Stomach (tissue), 9 donors: ENCODE measurements around the gene NCKAP5. TPM values are rescaled to one million over a fixed set of nuclear protein-coding genes. Genes with fewer than 3 reads are reported as not detected.

Experiments used
- DNase-seq, 2 donors: peaks; one replicate each; pipeline versions ENCODE4 v3.0.0 to v3.0.0-alpha.2; 2013 to 2019
- H3K27ac ChIP-seq, 5 donors: fragments of 200-600 bp in 4 of 5; sonication (generic) in 4 of 5; one replicate each; pipeline ENCODE4 v1.5.1; 2013 to 2019; ENCODE audit warnings: mild to moderate bottlenecking in 1 of 5, moderate library complexity in 1 of 5
- H3K27me3 ChIP-seq, 3 donors: fragments of 200-600 bp; sonication (generic); one replicate each; pipeline ENCODE4 v1.5.1; 2017 to 2019; ENCODE audit warnings: mixed run types in 1 of 3
- H3K36me3 ChIP-seq, 4 donors: fragments of 200-600 bp; sonication (generic); 1 replicate in 3 of 4; 2 replicates in 1 of 4; pipeline ENCODE4 v1.5.1; 2016 to 2019
- H3K4me1 ChIP-seq, 4 donors: fragments of 200-600 bp; sonication (generic); one replicate each; pipeline ENCODE4 v1.5.1; 2016 to 2019
- H3K4me3 ChIP-seq, 4 donors: fragments of 200-600 bp; sonication (generic) in 3 of 4; one replicate each; pipeline ENCODE4 v1.5.1; 2016 to 2019; ENCODE audit warnings: mild to moderate bottlenecking in 1 of 4
- H3K9me3 ChIP-seq, 4 donors: fragments of 200-600 bp; sonication (generic); one replicate each; pipeline ENCODE4 v1.5.1; 2016 to 2019
- CTCF ChIP-seq, 7 experiments: fragments of 450-650 bp in 4 of 7; fragments of 200-600 bp in 3 of 7; sonication (generic) in 3 of 7; IDR thresholded peaks; one replicate each; pipeline ENCODE4 v1.5.1; 2016 to 2019; ENCODE audit warnings: antibody characterized with exemption in 7 of 7, control low read depth in 2 of 7, mild to moderate bottlenecking in 1 of 7
- EP300 ChIP-seq: sonication (generic); formaldehyde crosslinking; IDR thresholded peaks from one replicate; pipeline ENCODE4 v1.6.1; 2017; ENCODE audit warnings: antibody characterized with exemption
- POLR2A ChIP-seq, 4 donors: fragments of 450-650 bp; IDR thresholded peaks; one replicate each; pipeline ENCODE4 v1.6.1; 2016; ENCODE audit warnings: antibody characterized with exemption in 4 of 4, control low read depth in 2 of 4, mild to moderate bottlenecking in 1 of 4, moderate library complexity in 1 of 4
- POLR2AphosphoS5 ChIP-seq, 3 donors: sonication (generic); formaldehyde crosslinking; IDR thresholded peaks; one replicate each; pipeline ENCODE4 v1.6.1; 2016; ENCODE audit warnings: antibody characterized with exemption in 3 of 3
- WGBS, 5 donors: extraction: QIAGEN DNeasy Blood & Tissue Kit in 3 of 5; methylation state at CpG; one replicate each; pipeline versions ENCODE4 v1.1.5 to v1.1.7; 2013 to 2018; 5-methylcytosine and 5-hydroxymethylcytosine counted together
- intact Hi-C: fragments of 100-400 bp; cut with DNase I; formaldehyde crosslinking; loops from one replicate; pipeline ENCODE4 v1.15.1; 2023; ENCODE audit warnings: low total_unique reads
- polyA plus RNA-seq, 3 donors: library from polyadenylated mRNA; stranded (reverse); fragments of 200-250 nt; gene quantifications; one replicate each; pipeline ENCODE4 v1.2.3, GENCODE V29; 2013
- total RNA-seq, 5 donors: library from RNA; depleted of rRNA; stranded (reverse); fragments of >200 nt; gene quantifications; one replicate each; pipeline versions ENCODE4 v1.1.0 to v1.2.3, GENCODE V29; 2014 to 2016
- donor health status: healthy with polysubstance abuse.
- donor health status: Bipolar disorder and iron deficiency.
- donor health status: healthy.

The NCKAP5 gene
- total and polyA plus RNA-seq, 8 donors: 0.58 to 8.0 (median 1.6) TPM; not detected in 1

DNA sequence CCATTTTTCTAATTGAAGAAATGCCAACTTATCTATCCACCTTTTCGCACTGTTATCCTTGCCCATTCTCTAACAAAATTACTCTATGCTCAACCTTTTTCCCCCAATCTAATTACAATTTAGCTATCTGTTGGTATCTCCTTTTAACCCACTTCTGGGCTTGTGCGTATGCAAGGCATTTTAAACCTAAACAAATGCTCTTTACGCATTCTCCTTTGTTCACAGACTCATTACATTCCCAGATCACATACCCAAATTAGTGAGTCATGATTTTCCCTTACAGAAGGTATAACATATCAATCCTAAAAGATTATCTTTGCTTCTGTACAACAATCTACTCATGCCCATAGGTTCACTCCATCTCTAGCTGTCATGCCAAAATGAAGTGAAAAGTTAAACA, 826.5 kb downstream of the NCKAP5 start:
- Histone ChIP-seq H3K27me3 (no peaks in the 10 kb centered on the region), H3K36me3 (no peaks in the 10 kb centered on the region), H3K4me1 (no peaks in the 10 kb centered on the region), H3K27ac (no peak overlapping the region), H3K9me3 (no peaks in the 10 kb centered on the region), H3K4me3 (no peak overlapping the region)
- TF ChIP-seq CTCF (IDR thresholded peaks at IDR 0.05) (no peak), EP300 (no peak), POLR2A (IDR thresholded peaks at IDR 0.05) (no peak), POLR2AphosphoS5 (IDR thresholded peaks at IDR 0.05) (no peak)
- intact Hi-C loops: no loop called here
- DNase-seq: no peak
- WGBS, 5 donors: 89 to 97% (median 92%) methylated on average over 3 of the region's 3 CpGs

DNA sequence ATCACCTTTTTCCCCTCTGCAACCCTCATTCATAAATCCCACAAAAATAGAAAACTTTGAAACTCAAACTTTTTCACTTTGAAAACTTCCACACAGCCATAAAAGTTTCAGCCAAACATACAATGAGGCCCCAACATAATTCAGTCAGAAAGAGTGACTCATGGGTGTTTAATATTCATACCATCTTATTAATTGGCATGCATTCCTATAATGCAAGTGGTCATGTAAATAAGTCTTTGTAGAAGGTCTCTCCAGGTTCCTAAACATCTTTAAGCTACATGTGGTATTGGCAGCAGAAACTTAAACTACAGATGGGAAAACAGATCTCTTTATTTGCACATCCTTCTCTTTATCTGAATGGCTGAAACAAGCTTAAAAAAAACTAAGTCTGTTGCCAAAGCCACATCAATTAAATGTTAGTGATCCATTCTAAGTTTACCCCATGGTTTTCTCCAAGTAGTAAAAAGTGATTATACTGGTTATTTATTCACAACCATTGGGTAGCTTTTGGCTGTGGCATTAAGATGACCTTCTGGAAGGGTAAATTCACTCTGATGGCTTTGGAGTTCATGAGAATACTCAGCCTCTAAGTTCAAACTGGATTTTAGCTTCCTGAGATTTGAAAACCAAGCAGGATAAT, 828.1 kb downstream of the NCKAP5 start:
- intact Hi-C loops: no loop called here
- H3K27me3 ChIP-seq: no peaks in the 10 kb centered on the region

DNA sequence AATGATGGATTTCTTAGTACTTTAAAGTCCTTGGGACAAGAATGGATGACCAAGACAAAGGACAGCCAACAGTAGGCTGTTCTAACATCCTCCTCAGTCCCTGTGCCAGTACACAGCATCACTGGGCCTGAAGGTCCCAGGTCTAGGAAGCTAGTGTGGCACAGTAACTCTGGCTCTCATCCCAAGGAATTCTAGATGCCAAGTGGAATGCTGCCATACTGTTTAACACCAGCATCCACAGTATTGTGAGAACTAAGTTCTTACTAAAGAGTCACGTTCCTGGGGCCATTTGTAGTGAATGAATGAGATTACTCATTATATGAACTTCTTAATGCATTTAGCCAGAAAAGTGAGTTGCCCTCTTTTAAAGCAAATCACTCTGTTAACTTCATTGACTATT, 830.0 kb downstream of the NCKAP5 start:
- no peak for TF ChIP-seq POLR2A (IDR thresholded peaks at IDR 0.05)
- TF ChIP-seq EP300: no peak
- TF ChIP-seq POLR2AphosphoS5 (IDR thresholded peaks at IDR 0.05): no peak
- TF ChIP-seq CTCF (IDR thresholded peaks at IDR 0.05): no peak
- DNase-seq: no peak
- intact Hi-C loops: no loop called here
- no peak overlapping the region for H3K4me3 ChIP-seq
- no peaks in the 10 kb centered on the region for H3K36me3 ChIP-seq
- 75 to 95% (median 77%) methylated on average over 1 of the region's 1 CpG for WGBS, 5 donors
- no peaks in the 10 kb centered on the region for H3K9me3 ChIP-seq
- no peaks in the 10 kb centered on the region for H3K4me1 ChIP-seq
- H3K27me3 ChIP-seq: no peaks in the 10 kb centered on the region
- no peak overlapping the region for H3K27ac ChIP-seq

More for the DNA sequence above, 828.1 kb downstream of the NCKAP5 start:
- H3K9me3 ChIP-seq: no peaks in the 10 kb centered on the region
- no peak overlapping the region for H3K27ac ChIP-seq
- no peaks in the 10 kb centered on the region for H3K36me3 ChIP-seq
- no peak for TF ChIP-seq POLR2AphosphoS5 (IDR thresholded peaks at IDR 0.05)
- TF ChIP-seq EP300: no peak
- TF ChIP-seq POLR2A (IDR thresholded peaks at IDR 0.05): no peak
- TF ChIP-seq CTCF (IDR thresholded peaks at IDR 0.05): no peak
- H3K4me3 ChIP-seq: no peak overlapping the region
- DNase-seq: no peak
- H3K4me1 ChIP-seq: no peaks in the 10 kb centered on the region

DNA sequence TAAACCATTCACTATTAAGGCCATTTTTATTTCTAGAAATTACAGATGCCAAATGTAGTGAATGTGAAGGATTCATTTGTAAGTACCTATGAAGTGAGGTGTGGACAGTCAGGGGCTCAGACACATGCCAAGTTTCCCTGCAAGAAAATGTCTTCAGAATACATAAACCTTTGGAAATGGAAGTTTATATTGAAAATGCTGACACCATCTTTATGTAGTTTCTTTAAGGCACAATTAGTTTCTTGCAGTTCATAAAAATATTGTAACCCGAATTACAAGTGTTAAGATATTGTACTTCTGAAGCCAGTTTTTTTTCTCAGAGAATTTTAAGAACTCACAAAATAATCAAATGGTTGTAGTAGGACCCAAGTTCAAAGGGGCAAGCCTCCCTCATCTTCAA, 832.2 kb downstream of the NCKAP5 start:
- WGBS, 5 donors: 91 to 99% (median 93%) methylated on average over 1 of the region's 1 CpG

More for the DNA sequence above, 832.2 kb downstream of the NCKAP5 start:
- no peak for DNase-seq
- H3K36me3 ChIP-seq: no peaks in the 10 kb centered on the region
- no peak overlapping the region for H3K27ac ChIP-seq
- H3K4me3 ChIP-seq: no peak overlapping the region
- TF ChIP-seq POLR2AphosphoS5 (IDR thresholded peaks at IDR 0.05) (no peak), CTCF (IDR thresholded peaks at IDR 0.05) (no peak)
- H3K4me1 ChIP-seq: no peaks in the 10 kb centered on the region
- intact Hi-C loops: no loop called here
- no peaks in the 10 kb centered on the region for H3K9me3 ChIP-seq
- no peaks in the 10 kb centered on the region for H3K27me3 ChIP-seq
